OCI-LY7 (cell line): ENCODE measurements around the gene VIPR2. TPM values are rescaled to one million over a fixed set of nuclear protein-coding genes. Genes with fewer than 3 reads are reported as not detected.

Source experiments
- BruUV-seq: library from RNA; stranded (reverse); fragments of 400-500 nt; replicated peaks from 2 replicates; lab custom pipeline; 2021; lab: Mats Ljungman, UMichigan
- CTCF ChIA-PET: fragments of 300-600 bp; sonication (Branson Sonifier 250); formaldehyde crosslinking; loops from one replicate; lab custom pipeline; 2022; ENCODE audit warnings: antibody characterized with exemption; ENCODE audit not compliant: unreplicated experiment; lab: Charles Lee
- POLR2A ChIA-PET: fragments of 300-600 bp; sonication (Branson Sonifier 250); formaldehyde crosslinking; loops from one replicate; lab custom pipeline; 2022; ENCODE audit warnings: antibody characterized with exemption; lab: Charles Lee
- DNase-seq: peaks from one replicate; pipeline ENCODE4 v3.0.0-alpha.2; 2015; ENCODE audit warnings: low spot score
- H2AFZ ChIP-seq: fragments of 200-600 bp; sonication (generic), shearing (Covaris generic); 2 replicates; pipeline ENCODE4 v1.6.1; 2014; ENCODE audit warnings: mild to moderate bottlenecking, antibody characterized with exemption, low read length, moderate library complexity
- H3K27ac ChIP-seq: fragments of 200-600 bp; sonication (generic); 2 replicates; pipeline ENCODE4 v1.5.1; 2014; ENCODE audit warnings: mixed run types, low read depth, mild to moderate bottlenecking, moderate library complexity, low read length, inconsistent platforms; ENCODE audit not compliant: poor library complexity, severe bottlenecking
- H3K36me3 ChIP-seq: fragments of 200-600 bp; sonication (generic); 2 replicates; pipeline ENCODE4 v1.6.1; 2014; ENCODE audit warnings: mild to moderate bottlenecking, antibody characterized with exemption, low read length, moderate library complexity, mixed read lengths; ENCODE audit not compliant: insufficient read depth
- H3K4me1 ChIP-seq: fragments of 200-600 bp; sonication (generic); 2 replicates; pipeline ENCODE4 v1.5.1; 2014; ENCODE audit warnings: mild to moderate bottlenecking, low read length; ENCODE audit not compliant: insufficient read depth, poor library complexity, severe bottlenecking
- H3K4me2 ChIP-seq: fragments of 200-600 bp; sonication (generic); 2 replicates; pipeline ENCODE4 v1.6.1; 2014; ENCODE audit warnings: mild to moderate bottlenecking, low read length
- H3K4me3 ChIP-seq: fragments of 200-600 bp; sonication (generic); 2 replicates; pipeline ENCODE4 v1.5.1; 2014; ENCODE audit warnings: mild to moderate bottlenecking, low read depth, low read length; ENCODE audit not compliant: poor library complexity, severe bottlenecking
- H3K79me2 ChIP-seq: fragments of 200-600 bp; sonication (generic); 2 replicates; pipeline ENCODE4 v1.6.1; 2016; ENCODE audit warnings: low read depth, mild to moderate bottlenecking, low read length, moderate library complexity, mixed read lengths; ENCODE audit not compliant: insufficient read depth
- H3K9me2 ChIP-seq: fragments of 200-600 bp; sonication (generic); 2 replicates; pipeline ENCODE4 v1.6.1; 2016; ENCODE audit warnings: mild to moderate bottlenecking, low read length, mixed read lengths; ENCODE audit not compliant: insufficient read depth
- H3K9me3 ChIP-seq: fragments of 200-600 bp; sonication (generic); 2 replicates; pipeline ENCODE4 v1.6.1; 2014; ENCODE audit warnings: mild to moderate bottlenecking, mixed run types, low read length, mixed read lengths
- H4K20me1 ChIP-seq: fragments of 200-600 bp; sonication (generic); 2 replicates; pipeline ENCODE4 v1.6.1; 2014; ENCODE audit warnings: mild to moderate bottlenecking, antibody characterized with exemption, low read length, moderate library complexity, mixed read lengths; ENCODE audit not compliant: insufficient read depth
- CTCF ChIP-seq: fragments of 200-600 bp; sonication (generic); conservative IDR thresholded peaks from 2 replicates; pipeline ENCODE4 v1.5.1; 2014; ENCODE audit warnings: mild to moderate bottlenecking, antibody characterized with exemption, low read length, moderate library complexity, mixed read lengths
- EZH2phosphoT487 ChIP-seq: fragments of 200-600 bp; sonication (generic); IDR thresholded peaks from 2 replicates; pipeline ENCODE4 v1.6.1; 2018; ENCODE audit warnings: low read depth, borderline replicate concordance, mild to moderate bottlenecking, mixed run types, antibody characterized with exemption, low read length, moderate library complexity, mixed read lengths
- intact Hi-C: fragments of 100-400 bp; cut with micrococcal nuclease; formaldehyde crosslinking; loops from one replicate; pipeline ENCODE4 v1.10.0; 2022; ENCODE audit not compliant: unreplicated experiment
- total RNA-seq, 2 experiments: library from RNA; depleted of rRNA in 1 of 2; stranded (reverse); fragments of >200 nt in 1 of 2; shearing (Covaris generic) in 1 of 2; gene quantifications; 2 replicates each; pipeline ENCODE4 v1.2.3, GENCODE V29; 2014 to 2022

Gene VIPR2
- total RNA-seq, 2 experiments from 2014 or later = not detected

- no peaks in the 10 kb centered on the region for H3K36me3 ChIP-seq
- no peaks in the 10 kb centered on the region for H3K79me2 ChIP-seq
- no peaks in the 10 kb centered on the region for H3K4me1 ChIP-seq
- no peak overlapping the region for H3K27ac ChIP-seq
- H3K4me3 ChIP-seq = no peak overlapping the region
- H3K4me2 ChIP-seq = no peak overlapping the region
- no peak for DNase-seq
- no peak overlapping the region for H2AFZ ChIP-seq
- POLR2A ChIA-PET = no interaction called here
- TF ChIP-seq CTCF = no peak
- TF ChIP-seq EZH2phosphoT487 = no peak
- H3K9me3 ChIP-seq = no peaks in the 10 kb centered on the region
- no peaks in the 10 kb centered on the region for H4K20me1 ChIP-seq
- H3K9me2 ChIP-seq = no peaks in the 10 kb centered on the region
- intact Hi-C loops = no loop called here
- CTCF ChIA-PET = no interaction called here
- BruUV-seq = no TSS peak
Observed at GRCh38 chr7:159012353-159013069, 132.2 kb downstream of the VIPR2 start.

- no peak for DNase-seq
- POLR2A ChIA-PET = no interaction called here
- Histone ChIP-seq H3K36me3 (no peaks in the 10 kb centered on the region), H3K4me2 (no peak overlapping the region), H3K4me1 (no peaks in the 10 kb centered on the region), H3K9me2 (no peaks in the 10 kb centered on the region), H3K27ac (no peak overlapping the region), H4K20me1 (no peaks in the 10 kb centered on the region), H3K79me2 (no peaks in the 10 kb centered on the region), H2AFZ (no peak overlapping the region), H3K9me3 (no peaks in the 10 kb centered on the region), H3K4me3 (no peak overlapping the region)
- TF ChIP-seq EZH2phosphoT487 = no peak
- no peak for TF ChIP-seq CTCF
- CTCF ChIA-PET = no interaction called here
- intact Hi-C loops = no loop called here
- no TSS peak for BruUV-seq
Observed at GRCh38 chr7:159011722-159012022, 133.0 kb downstream of the VIPR2 start.

DNA sequence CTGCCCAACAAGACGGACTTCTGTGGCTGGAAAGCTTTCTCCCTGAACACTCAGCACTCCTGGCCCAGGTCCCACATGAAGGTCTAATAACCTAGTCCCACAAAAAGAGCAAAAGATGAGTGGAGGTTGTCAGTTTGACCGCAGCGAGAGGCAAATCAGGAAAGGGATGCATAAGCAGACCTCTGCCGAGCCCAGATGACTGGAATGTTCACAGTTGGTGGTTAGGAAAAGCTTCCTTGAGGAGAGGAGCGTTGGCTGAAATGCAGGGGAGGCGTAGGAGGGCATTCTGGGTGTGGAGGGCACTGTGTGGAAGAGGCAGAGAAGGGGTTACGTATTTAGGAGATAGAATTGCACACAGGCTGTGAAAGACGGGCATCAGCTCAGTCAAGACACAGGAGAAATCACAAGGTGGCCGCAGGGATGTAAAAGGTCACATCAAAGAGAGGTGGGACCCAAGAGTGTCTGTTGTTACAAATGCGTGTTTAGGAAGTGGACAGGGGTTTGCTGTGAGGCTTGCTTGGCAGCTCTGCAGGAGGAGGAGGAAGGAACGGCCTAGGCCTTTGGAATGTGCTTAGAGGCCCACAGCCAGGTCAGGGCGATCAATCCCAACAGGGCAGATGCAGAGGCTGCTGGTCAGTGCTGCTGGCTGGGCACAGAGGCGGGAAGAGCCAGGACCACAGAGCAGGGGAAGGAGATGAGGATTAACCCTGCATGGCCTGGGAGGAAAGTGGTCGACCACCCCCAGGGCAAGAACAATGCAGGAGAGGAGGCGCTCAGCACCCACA is 133.5 kb downstream of the VIPR2 start:
- H3K27ac ChIP-seq = no peak overlapping the region
- no TSS peak for BruUV-seq
- DNase-seq = no peak
- intact Hi-C loops = no loop called here
- no peak overlapping the region for H2AFZ ChIP-seq
- no peaks in the 10 kb centered on the region for H4K20me1 ChIP-seq
- H3K4me2 ChIP-seq = no peak overlapping the region
- H3K36me3 ChIP-seq = no peaks in the 10 kb centered on the region
- POLR2A ChIA-PET = no interaction called here
- H3K9me2 ChIP-seq = no peaks in the 10 kb centered on the region
- H3K4me1 ChIP-seq = no peaks in the 10 kb centered on the region
- CTCF ChIA-PET = no interaction called here
- H3K79me2 ChIP-seq = no peaks in the 10 kb centered on the region
- no peak overlapping the region for H3K4me3 ChIP-seq
- TF ChIP-seq EZH2phosphoT487 (no peak), CTCF (no peak)
- H3K9me3 ChIP-seq = no peaks in the 10 kb centered on the region
